H9 (cell line): Measurements from ENCODE around the gene TMCO4. TPM values are rescaled to one million over a fixed set of nuclear protein-coding genes. Genes with fewer than 3 reads are reported as not detected.

Source experiments
- DNase-seq: peaks from one replicate; pipeline ENCODE4 v3.0.0-alpha.2; 2017
- H2AFZ ChIP-seq: one replicate; pipeline ENCODE4 v1.6.1; 2013; ENCODE audit warnings: mild to moderate bottlenecking, low read length, control low read depth, moderate library complexity
- H2AK5ac ChIP-seq: 2 replicates; pipeline ENCODE4 v1.6.1; 2013; ENCODE audit warnings: low read length, control low read depth, mixed read lengths; ENCODE audit not compliant: insufficient read length
- H2BK120ac ChIP-seq: one replicate; pipeline ENCODE4 v1.6.1; 2013; ENCODE audit warnings: low read depth, mild to moderate bottlenecking, low read length, control low read depth, inconsistent platforms; ENCODE audit not compliant: poor library complexity, severe bottlenecking
- H2BK12ac ChIP-seq: 2 replicates; pipeline ENCODE4 v1.6.1; 2013; ENCODE audit warnings: low read length, control low read depth, mixed read lengths, low read depth; ENCODE audit not compliant: insufficient read length
- H2BK15ac ChIP-seq: 2 replicates; pipeline ENCODE4 v1.6.1; 2013; ENCODE audit warnings: low read depth, low read length, control low read depth
- H2BK20ac ChIP-seq: one replicate; pipeline ENCODE4 v1.6.1; 2013; ENCODE audit warnings: low read depth, mild to moderate bottlenecking, low read length, control low read depth, inconsistent platforms; ENCODE audit not compliant: poor library complexity, severe bottlenecking
- H2BK5ac ChIP-seq: 2 replicates; pipeline ENCODE4 v1.6.1; 2013; ENCODE audit warnings: low read length, control low read depth, mixed read lengths; ENCODE audit not compliant: insufficient read length
- H3K14ac ChIP-seq: 2 replicates; pipeline ENCODE4 v1.6.1; 2013; ENCODE audit warnings: low read length, control low read depth; ENCODE audit not compliant: insufficient read depth
- H3K18ac ChIP-seq: 2 replicates; pipeline ENCODE4 v1.6.1; 2013; ENCODE audit warnings: low read depth, mild to moderate bottlenecking, mixed read lengths, low read length, control low read depth; ENCODE audit not compliant: insufficient read length
- H3K23ac ChIP-seq: 2 replicates; pipeline ENCODE4 v1.6.1; 2013; ENCODE audit warnings: low read length, control low read depth, mixed read lengths, low read depth; ENCODE audit not compliant: insufficient read length
- H3K23me2 ChIP-seq: 2 replicates; pipeline ENCODE4 v1.6.1; 2013; ENCODE audit warnings: low read depth, mild to moderate bottlenecking, mixed read lengths, low read length, control low read depth; ENCODE audit not compliant: insufficient read length, poor library complexity, severe bottlenecking
- H3K27ac ChIP-seq: 2 replicates; pipeline ENCODE4 v1.5.1; 2013; ENCODE audit warnings: low read length, control low read depth, mixed read lengths, low read depth; ENCODE audit not compliant: insufficient read length
- H3K27me3 ChIP-seq: 2 replicates; pipeline ENCODE4 v1.6.1; 2013; ENCODE audit warnings: low read length, control low read depth, inconsistent platforms; ENCODE audit not compliant: insufficient read depth
- H3K4ac ChIP-seq: 2 replicates; pipeline ENCODE4 v1.6.1; 2013; ENCODE audit warnings: low read depth, mild to moderate bottlenecking, control low read depth, inconsistent platforms, low read length, moderate library complexity
- H3K4me1 ChIP-seq: 2 replicates; pipeline ENCODE4 v1.6.1; 2013; ENCODE audit warnings: low read length, control low read depth, inconsistent platforms; ENCODE audit not compliant: insufficient read depth
- H3K4me2 ChIP-seq: 2 replicates; pipeline ENCODE4 v1.6.1; 2013; ENCODE audit warnings: low read length, control low read depth, mixed read lengths; ENCODE audit not compliant: insufficient read length, insufficient read depth
- H3K56ac ChIP-seq: 2 replicates; pipeline ENCODE4 v1.6.1; 2013; ENCODE audit warnings: low read depth, mild to moderate bottlenecking, mixed read lengths, low read length, control low read depth; ENCODE audit not compliant: insufficient read length
- H3K79me1 ChIP-seq: 2 replicates; pipeline ENCODE4 v1.6.1; 2013; ENCODE audit warnings: low read depth, mild to moderate bottlenecking, moderate library complexity, low read length, control low read depth, inconsistent platforms; ENCODE audit not compliant: insufficient read depth, poor library complexity, severe bottlenecking
- H3K79me2 ChIP-seq: 2 replicates; pipeline ENCODE4 v1.6.1; 2013; ENCODE audit warnings: low read length, control low read depth, inconsistent platforms; ENCODE audit not compliant: insufficient read depth
- H3K9ac ChIP-seq: 2 replicates; pipeline ENCODE4 v1.6.1; 2013; ENCODE audit warnings: low read length, control low read depth, mixed read lengths; ENCODE audit not compliant: insufficient read length; ENCODE audit errors: extremely low read depth
- H3K9me3 ChIP-seq: one replicate; pipeline ENCODE4 v1.6.1; 2013; ENCODE audit warnings: low read depth, low read length, inconsistent platforms; ENCODE audit not compliant: control insufficient read depth
- H3T11ph ChIP-seq: one replicate; pipeline ENCODE4 v1.6.1; 2013; ENCODE audit warnings: mild to moderate bottlenecking, low read length, control low read depth, inconsistent platforms
- H4K20me1 ChIP-seq: one replicate; pipeline ENCODE4 v1.6.1; 2013; ENCODE audit not compliant: control insufficient read depth, insufficient read length, insufficient read depth
- H4K5ac ChIP-seq: 2 replicates; pipeline ENCODE4 v1.6.1; 2013; ENCODE audit warnings: low read depth, mild to moderate bottlenecking, mixed read lengths, low read length, control low read depth; ENCODE audit not compliant: insufficient read length
- H4K8ac ChIP-seq: replicated peaks from 2 replicates; pipeline ENCODE4 v1.6.1; 2013; ENCODE audit warnings: low read length, control low read depth, mixed read lengths, low read depth; ENCODE audit not compliant: insufficient read length
- H4K91ac ChIP-seq: 2 replicates; pipeline ENCODE4 v1.6.1; 2013; ENCODE audit warnings: low read depth, mild to moderate bottlenecking, moderate library complexity, mixed read lengths, low read length, control low read depth; ENCODE audit not compliant: insufficient read length
- H3K27ac Mint-ChIP-seq, 3 experiments: 2 replicates in 2 of 3; 3 replicates in 1 of 3; pipeline ENCODE4 v1.8.0; 2020 to 2021; ENCODE audit warnings: mixed read lengths in 3 of 3, mild to moderate bottlenecking in 1 of 3, moderate library complexity in 1 of 3
- H3K27me3 Mint-ChIP-seq: 2 replicates; pipeline ENCODE4 v1.8.0; 2021; ENCODE audit warnings: low read depth, mild to moderate bottlenecking, moderate library complexity, mixed read lengths
- H3K36me3 Mint-ChIP-seq, 3 experiments: 2 replicates in 2 of 3; 3 replicates in 1 of 3; pipeline ENCODE4 v1.8.0; 2020 to 2021; ENCODE audit warnings: low read depth in 3 of 3, mixed read lengths in 3 of 3; ENCODE audit not compliant: insufficient read depth in 1 of 3
- H3K4me1 Mint-ChIP-seq, 2 experiments: 2 replicates each; pipeline ENCODE4 v1.8.0; 2020; ENCODE audit warnings: mixed read lengths in 2 of 2
- H3K4me3 Mint-ChIP-seq, 2 experiments: 2 replicates in 1 of 2; 3 replicates in 1 of 2; pipeline ENCODE4 v1.8.0; 2020 to 2021; ENCODE audit warnings: mild to moderate bottlenecking in 2 of 2, mixed read lengths in 2 of 2, moderate library complexity in 1 of 2
- H3K9me3 Mint-ChIP-seq, 2 experiments: 2 replicates in 1 of 2; 3 replicates in 1 of 2; pipeline ENCODE4 v1.8.0; 2020; ENCODE audit warnings: mild to moderate bottlenecking in 2 of 2, mixed read lengths in 2 of 2, moderate library complexity in 1 of 2
- CTCF ChIP-seq: fragments of 200-600 bp; sonication (generic); conservative IDR thresholded peaks from 3 replicates; pipeline ENCODE4 v1.8.0; 2021; ENCODE audit warnings: antibody characterized with exemption, mild to moderate bottlenecking
- WGBS: extraction: QIAGEN DNeasy Blood & Tissue Kit; methylation state at CpG from one replicate; pipeline ENCODE4 v1.1.7; 2013; ENCODE audit warnings: missing lambda C conversion rate, low lambda C conversion rate, mixed read lengths; ENCODE audit not compliant: insufficient read length; ENCODE audit errors: extremely low coverage; 5-methylcytosine and 5-hydroxymethylcytosine counted together
- total RNA-seq: library from RNA; stranded (reverse); gene quantifications from 2 replicates; pipeline ENCODE4 v1.2.1, GENCODE V29; 2021

Gene TMCO4
- total RNA-seq, 1 experiment from 2014 or later, result 4.0 TPM

DNA sequence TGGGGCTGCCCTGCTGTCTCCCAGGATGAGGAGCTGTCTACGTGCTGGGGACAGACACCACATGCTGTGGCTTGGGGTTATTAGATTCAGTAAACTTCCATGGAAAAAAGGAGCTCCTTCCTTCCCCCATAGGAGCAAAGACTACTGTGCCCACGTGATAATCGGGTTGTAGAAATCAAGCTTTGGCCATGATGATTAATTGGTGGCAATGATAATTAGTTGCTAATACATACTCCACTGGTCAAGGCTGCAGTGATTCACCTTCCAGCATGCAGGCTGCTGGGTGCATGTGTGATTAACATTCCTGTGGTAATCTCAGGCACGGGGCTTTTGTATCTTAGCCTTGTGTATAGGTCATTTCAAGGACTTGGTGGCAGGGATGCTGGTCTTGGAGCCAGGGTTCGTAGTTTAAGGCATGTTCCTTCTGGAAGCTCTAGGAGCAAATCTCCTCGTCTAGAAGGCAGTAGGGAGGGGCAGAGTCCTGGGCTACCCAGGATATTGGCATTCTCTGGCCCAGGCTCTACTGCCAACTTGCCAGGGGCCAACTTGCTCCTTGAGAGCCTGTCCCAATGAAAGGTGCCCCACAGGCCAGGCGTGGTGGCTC, 41.4 kb downstream of the TMCO4 start:
- no peak overlapping the region for H3K27ac ChIP-seq
- H3K14ac ChIP-seq, result no peak overlapping the region
- no peak overlapping the region for H3K4me2 ChIP-seq
- no peaks in the 10 kb centered on the region for H3K4me1 ChIP-seq
- Mint-ChIP-seq H3K9me3 (peaks cover 0 to 6% of the 10 kb centered on the region in 2 experiments; a peak in 2 of 5 replicates), H3K36me3 (no peaks in the 10 kb centered on the region; a peak in 1 of 7 replicates), H3K4me3 (no peak overlapping the region), H3K27ac (peak overlapping the region in 1 of 3 experiments; percentile 53; a peak in 1 of 7 replicates), H3K4me1 (peaks cover 3% of the 10 kb centered on the region in 2 experiments; a peak in 1 of 4 replicates), H3K27me3 (peaks cover 13% of the 10 kb centered on the region)
- H4K20me1 ChIP-seq, result no peaks in the 10 kb centered on the region
- H3T11ph ChIP-seq, result no peak overlapping the region
- no peak overlapping the region for H2BK12ac ChIP-seq
- no peak overlapping the region for H3K23ac ChIP-seq
- H2BK15ac ChIP-seq, result no peak overlapping the region
- no peaks in the 10 kb centered on the region for H3K79me1 ChIP-seq
- H3K23me2 ChIP-seq, result no peaks in the 10 kb centered on the region
- WGBS, result no CpG with 5 or more reads among the region's 7 CpGs
- H3K9me3 ChIP-seq, result no peaks in the 10 kb centered on the region
- H3K18ac ChIP-seq, result no peak overlapping the region
- H3K56ac ChIP-seq, result no peak overlapping the region
- no peak for TF ChIP-seq CTCF
- no peak for DNase-seq
- no peak overlapping the region for H3K4ac ChIP-seq
- no peak overlapping the region for H2BK120ac ChIP-seq
- H3K27me3 ChIP-seq, result no peaks in the 10 kb centered on the region
- H3K79me2 ChIP-seq, result no peaks in the 10 kb centered on the region
- no peak overlapping the region for H2BK5ac ChIP-seq
- H4K91ac ChIP-seq, result no peak overlapping the region
- no peak overlapping the region for H4K5ac ChIP-seq
- no peak overlapping the region for H2BK20ac ChIP-seq
- no peak overlapping the region for H4K8ac ChIP-seq
- H3K9ac ChIP-seq, result no peak overlapping the region
- no peak overlapping the region for H2AFZ ChIP-seq
- no peak overlapping the region for H2AK5ac ChIP-seq
